Nephron progenitor cell (in vitro differentiated cells): Measurements from ENCODE around the gene HSCB.
"Not testable (repeated sequence)": the region's sequence is repeated elsewhere in the genome, so short reads cannot be mapped to it uniquely, and the experiment has no call there.

Experiments
- DNase-seq: peaks from one replicate; pipeline ENCODE4 v3.0.0; 2021
- H3K27ac Mint-ChIP-seq: 2 replicates; pipeline ENCODE4 v1.8.0; 2021; ENCODE audit warnings: mild to moderate bottlenecking, moderate library complexity, mixed read lengths
- H3K27me3 Mint-ChIP-seq: 2 replicates; pipeline ENCODE4 v1.8.0; 2021; ENCODE audit warnings: mild to moderate bottlenecking, low read depth, mixed read lengths; ENCODE audit not compliant: poor library complexity
- H3K36me3 Mint-ChIP-seq: 2 replicates; pipeline ENCODE4 v1.8.0; 2021; ENCODE audit warnings: low read depth, mixed read lengths
- H3K4me1 Mint-ChIP-seq: 2 replicates; pipeline ENCODE4 v1.8.0; 2021; ENCODE audit warnings: mixed read lengths
- H3K4me3 Mint-ChIP-seq: 2 replicates; pipeline ENCODE4 v1.8.0; 2021; ENCODE audit warnings: mild to moderate bottlenecking, moderate library complexity, mixed read lengths
- H3K9me3 Mint-ChIP-seq: 2 replicates; pipeline ENCODE4 v1.8.0; 2021; ENCODE audit warnings: mild to moderate bottlenecking, moderate library complexity, mixed read lengths
- CTCF ChIP-seq: fragments of 200-600 bp; sonication (generic); IDR thresholded peaks from 2 replicates; pipeline ENCODE4 v1.5.0; 2021; ENCODE audit warnings: antibody characterized with exemption

The HSCB gene

GRCh38 chr22:28734393-28734792 is 7.4 kb upstream of the HSCB start:
- no peak overlapping the region for H3K27ac Mint-ChIP-seq
- TF ChIP-seq CTCF, result no peak
- peaks cover 16% of the 10 kb centered on the region for H3K4me1 Mint-ChIP-seq
- H3K27me3 Mint-ChIP-seq, result no peaks in the 10 kb centered on the region
- no peak overlapping the region for H3K4me3 Mint-ChIP-seq
- no peaks in the 10 kb centered on the region for H3K9me3 Mint-ChIP-seq
- no peak for DNase-seq
- H3K36me3 Mint-ChIP-seq, result peaks cover 37% of the 10 kb centered on the region

GRCh38 chr22:28736301-28737155 is 5.3 kb upstream of the HSCB start:
- TF ChIP-seq CTCF, result no peak
- DNase-seq, result no peak
- Mint-ChIP-seq H3K4me1 (peaks cover 21% of the 10 kb centered on the region), H3K27ac (no peak overlapping the region), H3K4me3 (no peak overlapping the region), H3K9me3 (no peaks in the 10 kb centered on the region), H3K27me3 (no peaks in the 10 kb centered on the region), H3K36me3 (peaks cover 36% of the 10 kb centered on the region)

- Mint-ChIP-seq H3K27ac (no peak overlapping the region), H3K36me3 (peaks cover 28% of the 10 kb centered on the region), H3K4me3 (no peak overlapping the region), H3K9me3 (no peaks in the 10 kb centered on the region), H3K4me1 (peaks cover 27% of the 10 kb centered on the region), H3K27me3 (no peaks in the 10 kb centered on the region)
- no peak for DNase-seq
- no peak for TF ChIP-seq CTCF
Measured at GRCh38 chr22:28737701-28738100, 4.1 kb upstream of the HSCB start.

GRCh38 chr22:28738876-28739275 is 3.0 kb upstream of the HSCB start:
- H3K4me1 Mint-ChIP-seq, result peaks cover 39% of the 10 kb centered on the region

GRCh38 chr22:28741200-28741784 is 547 bp upstream of the HSCB start:
- peak overlapping the region; percentile 87 for H3K27ac Mint-ChIP-seq
- peak overlapping the region; percentile 94 for H3K4me3 Mint-ChIP-seq
- no peaks in the 10 kb centered on the region for H3K27me3 Mint-ChIP-seq
- H3K4me1 Mint-ChIP-seq, result peaks cover 39% of the 10 kb centered on the region
- H3K9me3 Mint-ChIP-seq, result no peaks in the 10 kb centered on the region
- no peak for TF ChIP-seq CTCF
- peaks cover 23% of the 10 kb centered on the region for H3K36me3 Mint-ChIP-seq
- no peak for DNase-seq

More at GRCh38 chr22:28738876-28739275, 3.0 kb upstream of the HSCB start:
- H3K4me3 Mint-ChIP-seq, H3K9me3 Mint-ChIP-seq, DNase-seq, H3K27me3 Mint-ChIP-seq: not testable (repeated sequence)
- Mint-ChIP-seq H3K27ac (peak overlapping the region; percentile 16), H3K36me3 (peaks cover 16% of the 10 kb centered on the region)

- no peaks in the 10 kb centered on the region for H3K9me3 Mint-ChIP-seq
- H3K27ac Mint-ChIP-seq, result peak overlapping the region; percentile 87
- H3K36me3 Mint-ChIP-seq, result peaks cover 34% of the 10 kb centered on the region
- peak overlapping the region; percentile 94 for H3K4me3 Mint-ChIP-seq
- no peak for DNase-seq
- H3K27me3 Mint-ChIP-seq, result no peaks in the 10 kb centered on the region
- TF ChIP-seq CTCF, result no peak
- H3K4me1 Mint-ChIP-seq, result peaks cover 39% of the 10 kb centered on the region
Measured at GRCh38 chr22:28742562-28742962, 723 bp downstream of the HSCB start.
